GM21367 (cell line): Measurements from ENCODE around the gene SP2.

ENCODE experiments used
- ATAC-seq: cut with Tn5 transposase; IDR thresholded peaks from one replicate; pipeline ENCODE4 v1.9.1; 2021; ENCODE audit not compliant: unreplicated experiment

The SP2 gene

GRCh38 chr17:47870056-47870455 is 26.0 kb upstream of the SP2 start:
- ATAC-seq, result no peak

- no peak for ATAC-seq
Observed at GRCh38 chr17:47871048-47871447, 25.0 kb upstream of the SP2 start.

GRCh38 chr17:47872019-47872650 is 23.9 kb upstream of the SP2 start:
- no peak for ATAC-seq

- ATAC-seq, result no peak
Observed at GRCh38 chr17:47872651-47873161, 23.3 kb upstream of the SP2 start.

- no peak for ATAC-seq
Observed at GRCh38 chr17:47873200-47874090, 22.6 kb upstream of the SP2 start.

- no peak for ATAC-seq
Observed at GRCh38 chr17:47875011-47875985, 20.7 kb upstream of the SP2 start.

GRCh38 chr17:47877368-47878034 is 18.5 kb upstream of the SP2 start:
- no peak for ATAC-seq

GRCh38 chr17:47878203-47879027 is 17.6 kb upstream of the SP2 start:
- ATAC-seq, result no peak

GRCh38 chr17:47879028-47879585 is 16.9 kb upstream of the SP2 start:
- no peak for ATAC-seq

- ATAC-seq, result no peak
Observed at GRCh38 chr17:47879776-47880454, 16.1 kb upstream of the SP2 start.

GRCh38 chr17:47882247-47882646 is 13.8 kb upstream of the SP2 start:
- ATAC-seq, result no peak

GRCh38 chr17:47882695-47883588 is 13.1 kb upstream of the SP2 start:
- no peak for ATAC-seq

GRCh38 chr17:47883589-47884426 is 12.2 kb upstream of the SP2 start:
- no peak for ATAC-seq

- ATAC-seq, result no peak
Observed at GRCh38 chr17:47884427-47884740, 11.7 kb upstream of the SP2 start.

GRCh38 chr17:47884905-47885730 is 10.9 kb upstream of the SP2 start:
- ATAC-seq, result no peak

- no peak for ATAC-seq
Observed at GRCh38 chr17:47888293-47888692, 7.7 kb upstream of the SP2 start.
